Measurements from ENCODE around the gene RSPO1. TPM values are rescaled to one million over a fixed set of nuclear protein-coding genes. Genes with fewer than 3 reads are reported as not detected.

The RSPO1 gene
- total RNA-seq, 1 experiment from 2014 or later: 0.18 TPM

GRCh38 chr1:37666241-37666867, 31.7 kb upstream of the RSPO1 start:
- H3K27ac ChIP-seq (ENCODE audit: low read length): no peak overlapping the region
- ATAC-seq (no peak), DNase-seq (ENCODE audit: low read depth, low spot score) (no peak)
- intact Hi-C loops (cut with micrococcal nuclease; ENCODE audit: unreplicated experiment): no loop called here
- no peak overlapping the region for H3K4me3 ChIP-seq (ENCODE audit: low read depth in 2 of 2, low read length in 2 of 2)
- no TSS peak for BruUV-seq (replicated peaks)
- H3K4me1 ChIP-seq (ENCODE audit: control insufficient read depth, insufficient read depth, low read length): peaks cover 2% of the 10 kb centered on the region; the same call in 1 of the 2 replicates
- ChIA-PET POLR2A (no interaction called here), CTCF (no interaction called here)
- H3K27me3 ChIP-seq (ENCODE audit: control insufficient read depth, insufficient read depth, low read length): peaks cover 4% of the 10 kb centered on the region; the same call in 1 of the 2 replicates
- H3K36me3 ChIP-seq (ENCODE audit: control insufficient read depth, insufficient read depth, low read length): no peaks in the 10 kb centered on the region
- H3K9me3 ChIP-seq (ENCODE audit: control insufficient read depth, insufficient read depth, low read depth, low read length): no peaks in the 10 kb centered on the region
- in situ Hi-C loops (cut with HindIII; ENCODE audit: low pct_unique_long_range_greater_than_20kb, low sequenced_read_pairs): no loop called here
- no peak for TF ChIP-seq CTCF (IDR thresholded peaks at IDR 0.05)
- TF ChIP-seq POLR2AphosphoS5 (IDR thresholded peaks at IDR 0.05; ENCODE audit: low read depth, low read length): no peak
- TF ChIP-seq REST (IDR thresholded peaks at IDR 0.05; ENCODE audit: insufficient read depth in 1 of 2, low read depth in 2 of 2, low read length in 1 of 2): no peak
- no peak for TF ChIP-seq SIN3A (IDR thresholded peaks at IDR 0.05; ENCODE audit: borderline replicate concordance, insufficient read depth, low read depth, low read length)
- no peak for TF ChIP-seq TCF7L2 (IDR thresholded peaks at IDR 0.05; ENCODE audit: low read depth, low read length)

- peaks cover 2% of the 10 kb centered on the region; the same call in 1 of the 2 replicates for H3K4me1 ChIP-seq (ENCODE audit: control insufficient read depth, insufficient read depth, low read length)
- ChIA-PET CTCF (no interaction called here), POLR2A (interaction anchor here (0.6 kb wide), 1 partner anchor 48 kb away, joined by 3 read pairs; no protein-coding TSS in a partner anchor)
- no peak for TF ChIP-seq SIN3A (IDR thresholded peaks at IDR 0.05; ENCODE audit: borderline replicate concordance, insufficient read depth, low read depth, low read length)
- TF ChIP-seq TCF7L2 (IDR thresholded peaks at IDR 0.05; ENCODE audit: low read depth, low read length): no peak
- TF ChIP-seq REST (IDR thresholded peaks at IDR 0.05; ENCODE audit: insufficient read depth in 1 of 2, low read depth in 2 of 2, low read length in 1 of 2): no peak
- TF ChIP-seq POLR2AphosphoS5 (IDR thresholded peaks at IDR 0.05; ENCODE audit: low read depth, low read length): no peak
- TF ChIP-seq CTCF (IDR thresholded peaks at IDR 0.05): no peak
- intact Hi-C loops (cut with micrococcal nuclease; ENCODE audit: unreplicated experiment) (no loop called here), in situ Hi-C loops (cut with HindIII; ENCODE audit: low pct_unique_long_range_greater_than_20kb, low sequenced_read_pairs) (no loop called here)
- H3K27ac ChIP-seq (ENCODE audit: low read length): no peak overlapping the region
- DNase-seq (ENCODE audit: low read depth, low spot score) (no peak), ATAC-seq (0 out of 2 replicates have a peak, but pooled peaks have one; percentile 19)
- H3K27me3 ChIP-seq (ENCODE audit: control insufficient read depth, insufficient read depth, low read length): no peaks in the 10 kb centered on the region
- no peak overlapping the region for H3K4me3 ChIP-seq (ENCODE audit: low read depth in 2 of 2, low read length in 2 of 2)
- no peaks in the 10 kb centered on the region for H3K9me3 ChIP-seq (ENCODE audit: control insufficient read depth, insufficient read depth, low read depth, low read length)
- BruUV-seq (replicated peaks): no TSS peak
- no peaks in the 10 kb centered on the region for H3K36me3 ChIP-seq (ENCODE audit: control insufficient read depth, insufficient read depth, low read length)
These were observed 28.8 kb upstream of the RSPO1 start for GRCh38 chr1:37663426-37664000.

All from Panc1 (cell line).